Endometrial microvascular endothelial cells (primary cell): ENCODE results near the gene NMT1. TPM values are rescaled to one million over a fixed set of nuclear protein-coding genes. Genes with fewer than 3 reads are reported as not detected.

Source experiments
- in situ Hi-C: cut with HindIII; loops from 2 replicates; pipeline ENCODE4 v1.10.0; 2017; ENCODE audit warnings: low sequenced_read_pairs, low pct_unique_long_range_greater_than_20kb; ENCODE audit errors: inconsistent ontology term
- total RNA-seq: library from RNA; depleted of rRNA; stranded (reverse); fragments of >200 nt; gene quantifications from one replicate; pipeline ENCODE4 v1.2.3, GENCODE V29; 2015; ENCODE audit errors: inconsistent ontology term

NMT1 gene
- total RNA-seq, 1 donor from 2014 or later: 95.8 TPM

DNA sequence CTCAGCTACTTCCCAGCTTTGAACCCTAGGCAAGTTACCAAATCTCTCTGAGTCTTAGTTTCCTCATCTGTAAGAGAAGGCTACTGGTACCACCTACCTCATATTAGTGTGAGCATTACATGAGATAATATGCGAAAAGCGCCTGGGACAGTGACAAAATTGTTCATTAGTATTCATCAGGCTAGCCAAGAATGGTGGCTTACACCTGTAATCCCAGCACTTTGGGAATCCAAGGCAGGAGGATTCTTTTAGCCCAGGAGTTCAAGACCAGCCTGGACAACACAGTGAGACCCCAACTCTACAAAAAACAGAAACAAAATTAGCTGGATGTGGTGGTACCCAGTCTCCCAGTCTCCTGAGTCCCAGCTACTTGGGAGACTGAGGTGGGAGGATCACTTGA, 67.9 kb downstream of the NMT1 start:
- in situ Hi-C loops: no loop called here

DNA sequence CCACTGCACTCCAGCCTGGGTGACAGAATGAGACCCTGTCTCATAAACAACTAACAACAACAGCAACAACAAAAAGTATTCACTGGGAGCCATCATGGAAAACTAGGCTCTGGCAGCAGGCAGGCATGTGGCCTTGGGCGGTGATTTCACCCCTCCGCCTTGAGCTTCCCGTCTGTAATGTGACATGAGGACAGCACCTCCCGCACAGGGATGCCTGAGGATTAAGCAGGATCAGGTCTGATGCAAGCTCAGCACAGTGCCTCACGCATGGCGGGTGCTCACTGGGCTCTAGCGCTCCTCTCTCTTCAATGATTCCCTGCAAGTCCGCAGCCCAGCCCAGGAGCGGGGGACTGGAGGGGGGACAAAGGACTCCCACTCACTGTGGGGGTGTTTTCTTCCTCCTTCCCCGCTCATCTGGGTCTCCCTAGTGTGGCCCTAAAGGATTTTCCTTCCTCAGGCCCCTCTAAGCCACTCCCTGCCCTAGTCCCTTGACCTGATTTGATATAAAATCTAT, 68.4 kb downstream of the NMT1 start:
- in situ Hi-C loops: no loop called here

DNA sequence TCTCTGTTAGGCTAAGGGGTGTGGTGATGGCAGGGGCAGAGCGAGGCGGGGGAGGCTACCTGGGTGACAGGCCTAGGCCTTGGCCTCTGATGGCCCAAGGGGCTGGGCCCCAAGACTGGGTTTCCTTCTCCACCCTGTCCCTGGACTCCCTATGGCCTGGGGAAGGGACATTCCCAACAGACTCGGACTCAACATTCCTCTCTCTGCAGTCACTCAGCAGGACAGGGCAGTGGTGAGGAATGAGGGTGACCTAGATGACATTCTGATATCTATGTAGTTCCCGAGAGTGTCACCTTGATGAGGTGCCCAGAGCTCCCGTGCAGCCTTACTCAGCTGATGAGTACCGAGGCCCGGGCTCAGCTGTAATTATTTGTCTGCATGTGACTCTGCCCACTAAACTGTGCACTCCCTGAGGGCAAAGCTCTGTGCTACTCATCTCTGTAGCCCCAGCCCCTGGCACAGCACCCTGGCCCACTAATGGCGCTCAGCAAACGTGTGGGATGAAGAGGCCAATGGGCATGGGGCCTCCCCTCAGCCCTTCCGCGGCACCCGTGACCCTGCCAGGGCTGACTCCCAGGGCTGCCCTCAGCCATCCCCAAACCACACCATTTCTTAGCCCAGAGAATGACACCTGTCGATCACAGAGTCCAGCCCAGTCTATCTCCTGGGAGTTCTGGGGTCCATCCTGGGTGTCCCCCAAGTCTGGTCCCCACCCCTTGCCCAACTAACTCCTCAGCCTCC, 69.0 kb downstream of the NMT1 start:
- in situ Hi-C loops: no loop called here

DNA sequence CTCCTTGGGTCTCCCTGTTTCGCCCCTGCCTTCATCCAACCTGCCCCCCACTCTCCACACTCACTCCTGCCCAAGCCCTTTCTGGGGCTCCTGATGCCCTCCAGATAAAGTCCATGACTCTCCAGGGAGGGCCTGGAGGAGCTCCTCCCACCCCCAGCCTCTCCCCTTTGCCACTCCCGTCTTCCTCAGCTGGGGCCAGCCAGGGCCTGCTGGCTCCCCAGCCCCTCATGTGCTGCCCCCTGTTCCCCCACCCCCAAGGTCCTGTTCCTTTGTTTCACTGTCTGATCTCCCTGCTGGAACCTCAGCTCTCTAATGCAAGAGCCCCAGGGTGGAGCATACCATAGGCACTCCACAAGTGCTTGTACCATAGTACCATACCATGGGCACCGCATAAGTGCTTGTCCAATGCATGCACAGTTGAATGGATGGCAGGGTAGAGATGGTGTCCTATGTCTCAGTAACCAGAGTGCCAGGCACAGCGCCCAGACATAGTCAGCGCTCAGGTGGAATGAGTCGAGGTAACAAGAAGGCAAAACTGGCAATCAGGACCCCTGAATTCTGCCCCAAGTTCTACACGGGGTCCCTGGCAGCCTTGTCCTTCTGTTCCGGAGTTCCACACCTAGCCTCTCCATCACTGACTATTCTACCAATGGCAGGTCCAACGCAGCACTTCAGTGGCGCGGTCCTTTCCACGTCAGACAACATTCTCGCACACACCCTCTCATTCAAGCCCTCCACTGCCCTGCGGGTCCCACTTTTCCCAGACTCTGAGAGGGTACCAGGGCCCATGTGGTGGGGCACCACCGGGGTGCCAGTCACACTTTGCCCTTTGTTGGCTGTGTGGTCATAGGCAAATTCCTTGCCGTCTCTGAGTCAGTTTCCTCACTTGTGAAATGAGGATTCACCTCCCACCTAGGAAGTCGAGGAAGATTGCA, 69.8 kb downstream of the NMT1 start:
- in situ Hi-C loops: no loop called here

DNA sequence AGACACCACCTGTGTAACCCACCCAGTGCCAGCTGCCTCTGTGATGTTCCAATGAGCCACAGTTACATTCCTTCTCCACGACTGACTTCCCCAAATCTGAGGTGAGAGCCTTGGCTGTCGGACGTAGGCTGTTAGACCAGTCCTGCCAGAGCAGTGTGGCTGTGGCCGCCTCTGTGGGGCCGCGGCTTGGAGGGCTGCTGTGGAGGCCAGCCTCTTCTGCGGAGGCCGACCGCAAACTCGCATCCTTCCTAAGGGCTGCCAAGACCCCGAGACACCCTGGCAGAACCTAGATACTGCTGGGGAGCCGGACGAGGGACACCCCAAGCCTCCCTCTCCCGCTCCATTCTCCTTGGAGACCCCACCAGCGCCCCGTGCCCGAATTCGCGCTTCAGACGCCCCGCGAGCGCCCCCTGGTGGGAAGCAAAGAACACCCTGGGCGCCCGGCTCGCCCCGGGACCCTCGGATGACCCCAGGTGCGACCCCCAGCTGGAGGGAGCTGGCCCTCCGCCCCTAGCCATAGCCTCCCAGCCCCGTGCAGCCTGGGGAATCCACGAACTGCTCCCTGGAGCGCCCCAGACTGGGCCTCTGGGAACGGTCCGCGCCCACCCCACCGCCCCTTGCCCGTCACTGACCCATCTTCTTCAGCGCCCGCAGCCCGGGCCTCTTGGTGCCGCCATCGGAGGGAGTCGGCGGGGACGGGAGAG, 70.7 kb downstream of the NMT1 start:
- in situ Hi-C loops: no loop called here

DNA sequence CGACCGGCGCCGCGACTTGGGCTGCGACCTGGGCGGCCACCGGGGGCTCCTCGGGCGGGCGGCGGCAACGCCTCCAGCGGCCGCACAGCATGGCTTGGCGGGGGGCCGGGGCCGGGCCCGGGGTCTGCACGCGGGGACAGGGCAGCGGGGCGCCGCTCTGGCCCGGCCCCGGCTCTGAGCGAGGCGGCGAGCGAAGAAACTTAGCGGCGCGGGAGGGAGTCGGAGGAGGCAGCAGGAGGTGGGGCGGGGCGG, 71.1 kb downstream of the NMT1 start, which contains the start of gene PLCD3:
Gene PLCD3, minus strand, starts transcription at position 196 of the 252 bp plus-strand sequence. Its CDS starts 105 bp downstream, at position 91.
- in situ Hi-C loops: no loop called here

DNA sequence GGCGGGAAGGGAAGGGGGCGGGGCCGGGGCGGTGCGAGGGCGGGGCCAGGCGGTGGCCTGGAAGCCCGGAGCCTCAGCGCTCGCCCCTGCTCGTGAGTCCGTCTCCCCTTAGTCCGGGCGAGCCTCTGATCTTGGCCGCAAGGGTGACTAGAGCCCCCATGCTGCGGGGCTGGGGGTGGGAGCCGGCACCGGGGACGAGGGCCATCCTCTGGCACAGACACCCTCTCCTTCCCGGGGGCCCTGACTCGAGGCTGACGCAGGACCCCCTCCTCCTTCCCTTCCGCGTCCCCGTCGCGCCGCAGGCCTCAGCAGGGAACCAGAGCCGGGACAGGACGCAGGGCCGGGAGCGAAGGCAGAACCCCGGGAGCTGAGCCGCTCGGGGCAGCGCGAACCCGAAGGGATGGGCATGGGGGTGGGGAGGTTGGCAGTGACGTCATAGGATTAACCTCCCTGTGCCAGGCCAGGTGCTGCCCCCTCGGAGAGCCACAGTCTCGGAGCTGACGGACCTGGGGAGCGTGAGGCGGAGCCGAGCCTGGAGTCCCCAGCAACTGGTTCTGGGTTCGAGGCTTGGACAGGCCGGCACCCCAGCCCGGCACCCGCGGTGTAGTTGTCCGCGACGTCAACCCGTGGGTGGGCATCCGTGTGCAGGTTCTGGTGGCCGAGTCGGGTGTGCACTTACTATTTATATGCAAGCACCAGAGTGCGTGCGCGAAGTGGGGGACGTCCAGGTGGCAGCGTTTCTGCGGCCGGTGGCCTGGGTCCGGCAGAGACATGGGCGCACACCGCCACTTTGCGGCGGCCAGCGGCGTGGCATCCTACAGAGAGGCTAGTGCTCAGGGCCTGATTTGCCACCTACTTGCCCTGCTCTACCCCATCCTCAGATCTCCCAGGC, 71.7 kb downstream of the NMT1 start:
- in situ Hi-C loops: no loop called here

DNA sequence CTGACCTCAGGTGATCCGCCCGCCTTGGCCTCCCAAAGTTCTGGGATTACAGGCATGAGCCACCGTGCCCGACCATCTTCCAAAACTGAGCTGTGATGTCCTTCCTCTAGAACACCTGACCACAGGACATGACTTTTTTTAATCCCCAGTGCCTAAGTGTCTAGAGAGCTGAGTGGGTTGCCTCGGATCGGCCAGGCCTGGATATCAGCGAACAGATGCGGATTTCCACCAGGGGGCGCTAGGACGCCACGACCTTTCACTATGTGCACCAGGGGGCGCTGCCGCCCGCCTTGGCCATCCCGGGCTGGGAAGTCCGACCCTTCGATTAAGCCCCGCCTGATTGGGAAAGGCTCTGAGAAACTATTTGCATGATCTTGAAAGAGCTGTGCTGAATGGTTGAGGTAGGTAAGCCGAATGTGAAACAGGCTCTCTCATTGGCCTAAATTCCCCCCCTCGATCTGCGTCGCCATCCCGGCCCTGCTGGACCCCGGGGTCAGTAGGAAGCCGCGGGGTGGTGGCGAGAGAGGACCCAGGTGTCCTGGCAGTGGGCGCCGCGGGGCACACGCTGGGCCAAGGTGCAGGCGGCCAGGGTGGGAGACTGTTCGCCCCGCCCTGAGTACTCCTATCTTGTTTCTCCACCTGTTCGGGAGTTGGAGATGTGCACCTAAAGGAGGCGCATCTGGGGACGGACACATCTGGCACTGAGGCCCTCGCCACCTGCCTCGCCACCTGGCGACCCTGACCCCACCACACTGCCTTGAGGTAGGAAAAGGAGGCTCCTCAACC, 74.3 kb downstream of the NMT1 start, which contains the start of gene ACBD4:
Gene ACBD4, plus strand, starts transcription at position 496 of the 786 bp plus-strand sequence. CDS start 458 bp downstream, outside the sequence.
- in situ Hi-C loops: no loop called here

DNA sequence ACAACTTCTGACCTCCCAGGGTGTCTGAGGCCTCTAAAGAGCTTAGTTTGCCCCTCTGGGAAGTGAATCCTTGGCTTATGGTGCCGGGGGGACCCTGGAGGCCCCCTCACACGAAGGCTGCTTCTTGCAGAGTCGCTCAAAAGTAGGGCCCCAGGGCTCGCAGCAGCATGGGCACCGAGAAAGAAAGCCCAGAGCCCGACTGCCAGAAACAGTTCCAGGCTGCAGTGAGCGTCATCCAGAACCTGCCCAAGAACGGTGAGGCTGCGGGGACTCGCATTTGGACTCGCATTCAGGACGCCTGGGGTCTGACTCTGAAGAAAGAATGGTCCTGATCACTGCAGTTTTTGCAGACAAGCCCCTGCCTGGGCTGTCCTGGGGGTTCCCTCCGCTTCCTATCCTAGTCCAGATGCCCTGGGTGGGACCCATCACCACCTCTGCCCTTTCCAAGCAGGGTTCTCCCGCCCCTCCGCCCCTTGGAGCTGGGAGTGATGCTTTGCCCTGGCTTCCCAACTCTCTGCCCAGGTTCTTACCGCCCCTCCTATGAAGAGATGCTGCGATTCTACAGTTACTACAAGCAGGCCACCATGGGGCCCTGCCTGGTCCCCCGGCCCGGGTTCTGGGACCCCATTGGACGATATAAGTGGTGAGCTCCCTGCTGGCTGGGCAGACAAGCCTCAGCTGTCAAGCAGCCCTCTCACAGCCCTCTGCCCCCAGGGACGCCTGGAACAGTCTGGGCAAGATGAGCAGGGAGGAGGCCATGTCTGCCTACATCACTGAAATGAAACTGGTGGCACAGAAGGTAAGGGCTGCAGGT, 75.1 kb downstream of the NMT1 start:
- in situ Hi-C loops: no loop called here

DNA sequence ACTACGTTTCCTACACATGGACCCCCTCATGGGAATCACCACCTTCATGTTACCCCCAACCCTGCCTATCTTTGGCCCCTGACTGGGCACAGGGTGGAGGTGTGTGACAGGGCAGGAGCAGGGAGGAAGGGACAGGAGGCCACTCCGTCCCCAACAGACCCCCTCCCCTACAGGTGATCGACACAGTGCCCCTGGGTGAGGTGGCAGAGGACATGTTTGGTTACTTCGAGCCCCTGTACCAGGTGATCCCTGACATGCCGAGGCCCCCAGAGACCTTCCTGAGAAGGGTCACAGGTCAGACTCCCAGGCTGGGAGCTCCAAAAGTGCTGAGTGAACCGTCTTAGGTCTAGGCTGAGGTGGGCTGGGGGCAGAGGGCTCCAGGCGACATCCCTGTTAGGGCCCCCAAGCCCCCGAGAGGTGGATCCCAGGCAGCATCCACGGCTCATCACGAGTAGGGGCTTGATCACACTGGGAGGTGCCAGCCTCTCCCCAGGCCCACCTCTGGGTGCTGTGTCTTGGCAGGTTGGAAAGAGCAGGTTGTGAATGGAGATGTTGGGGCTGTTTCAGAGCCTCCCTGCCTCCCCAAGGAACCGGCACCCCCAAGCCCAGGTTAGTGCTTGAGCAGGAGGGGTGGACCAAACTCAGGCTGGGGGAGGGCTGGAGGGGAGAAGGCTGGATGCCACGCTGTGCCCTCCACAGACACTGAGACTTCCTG, 75.9 kb downstream of the NMT1 start:
- in situ Hi-C loops: no loop called here

DNA sequence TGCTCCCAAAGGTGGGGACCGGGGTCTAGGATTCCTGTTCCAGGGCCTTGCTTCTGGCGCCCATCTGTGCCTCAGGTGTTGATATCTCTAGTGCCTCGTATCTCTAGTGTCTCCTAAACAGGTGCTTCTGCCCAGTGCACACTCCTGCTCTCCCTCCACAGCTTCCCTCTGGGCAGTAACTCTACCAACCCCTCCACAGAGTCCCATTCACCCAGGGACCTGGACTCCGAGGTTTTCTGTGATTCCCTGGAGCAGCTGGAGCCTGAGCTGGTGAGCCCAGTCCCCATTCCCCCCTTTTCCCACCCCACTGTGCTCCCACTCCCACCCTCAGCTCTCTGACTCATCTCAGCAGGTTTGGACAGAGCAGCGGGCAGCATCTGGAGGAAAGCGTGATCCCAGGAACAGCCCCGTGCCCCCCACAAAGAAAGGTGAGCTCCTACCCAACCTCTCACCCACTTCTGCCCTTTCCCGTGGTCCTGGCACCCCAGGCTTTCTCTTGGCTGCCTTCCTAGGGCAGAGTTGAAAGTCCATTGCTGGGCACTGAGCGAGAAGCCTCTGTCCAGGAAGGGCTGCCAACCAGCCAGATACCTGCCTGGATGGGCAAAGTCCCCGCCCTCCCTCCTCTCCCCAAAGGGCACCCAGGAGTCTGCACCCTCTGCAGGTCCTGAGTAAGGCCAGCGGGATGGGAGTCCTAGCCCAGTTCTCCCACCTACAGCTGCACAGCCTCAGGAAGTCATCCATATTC, 76.6 kb downstream of the NMT1 start:
- in situ Hi-C loops: no loop called here

DNA sequence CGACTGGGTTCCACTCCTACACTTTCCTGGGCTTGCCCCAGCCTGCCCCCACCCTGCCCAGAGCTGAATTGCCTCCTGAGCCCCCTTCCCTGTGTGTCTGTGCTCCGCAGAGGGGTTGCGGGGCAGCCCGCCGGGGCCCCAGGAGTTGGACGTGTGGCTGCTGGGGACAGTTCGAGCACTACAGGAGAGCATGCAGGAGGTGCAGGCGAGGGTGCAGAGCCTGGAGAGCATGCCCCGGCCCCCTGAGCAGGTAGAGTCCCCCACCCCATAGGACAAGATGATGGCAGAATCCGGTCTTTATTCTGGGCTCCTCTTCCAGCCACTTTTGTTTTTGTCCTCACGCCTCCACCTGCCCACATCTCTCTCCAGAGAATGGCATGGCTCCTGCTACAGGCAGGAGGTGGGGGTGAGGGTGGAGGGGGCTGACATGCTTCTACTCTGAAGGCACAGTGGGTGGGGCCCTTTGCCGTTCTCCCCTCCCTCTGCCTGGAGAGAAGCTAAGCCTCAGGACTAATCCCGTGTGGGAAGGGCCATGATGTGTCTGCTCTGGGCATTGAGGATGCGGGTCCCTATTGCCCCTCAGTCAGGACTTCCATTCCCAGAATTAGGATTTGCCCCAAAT, 77.9 kb downstream of the NMT1 start:
- in situ Hi-C loops: no loop called here

DNA sequence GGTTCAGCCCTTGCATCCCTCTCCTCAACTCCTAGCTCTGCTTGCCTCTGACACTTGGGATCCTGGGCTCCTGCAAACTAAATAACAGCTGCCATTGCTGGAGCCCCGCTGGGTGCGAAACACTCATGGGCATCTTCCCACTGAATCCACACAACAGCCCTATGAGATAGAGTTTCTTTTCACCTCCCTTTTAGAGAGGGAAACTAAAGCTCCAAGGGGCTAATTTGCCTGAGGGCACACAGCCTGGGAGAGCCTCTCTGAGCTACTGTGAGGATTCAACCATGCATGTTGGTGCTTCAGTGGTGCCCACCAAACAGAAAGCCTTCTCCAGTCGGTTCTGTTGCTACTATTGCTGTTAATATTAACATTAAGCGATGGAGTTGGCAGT, 78.4 kb downstream of the NMT1 start:
- in situ Hi-C loops: no loop called here

DNA sequence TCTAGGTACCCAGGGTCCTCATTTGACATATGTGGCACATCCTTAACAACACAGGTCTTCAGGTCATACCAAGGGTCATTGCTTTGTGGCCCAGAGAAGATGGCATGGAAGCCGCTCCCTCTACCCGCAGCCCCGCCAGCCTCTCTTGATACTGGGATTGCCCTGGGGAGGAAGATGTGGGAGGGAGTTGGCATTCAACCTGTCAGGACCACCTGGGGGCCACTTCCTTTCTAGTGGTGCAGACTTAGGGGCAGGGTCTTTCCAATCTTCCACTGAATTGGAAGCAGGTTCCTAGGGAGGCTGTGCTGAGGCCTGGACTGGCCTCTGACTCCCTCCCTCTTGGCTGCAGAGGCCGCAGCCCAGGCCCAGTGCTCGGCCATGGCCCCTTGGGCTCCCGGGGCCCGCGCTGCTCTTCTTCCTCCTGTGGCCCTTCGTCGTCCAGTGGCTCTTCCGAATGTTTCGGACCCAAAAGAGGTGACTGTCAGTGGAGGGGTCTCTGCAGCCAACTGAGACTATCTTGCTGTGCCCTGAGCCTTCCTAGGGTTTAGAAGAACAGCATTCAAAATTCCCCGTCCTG, 82.1 kb downstream of the NMT1 start:
- in situ Hi-C loops: no loop called here

DNA sequence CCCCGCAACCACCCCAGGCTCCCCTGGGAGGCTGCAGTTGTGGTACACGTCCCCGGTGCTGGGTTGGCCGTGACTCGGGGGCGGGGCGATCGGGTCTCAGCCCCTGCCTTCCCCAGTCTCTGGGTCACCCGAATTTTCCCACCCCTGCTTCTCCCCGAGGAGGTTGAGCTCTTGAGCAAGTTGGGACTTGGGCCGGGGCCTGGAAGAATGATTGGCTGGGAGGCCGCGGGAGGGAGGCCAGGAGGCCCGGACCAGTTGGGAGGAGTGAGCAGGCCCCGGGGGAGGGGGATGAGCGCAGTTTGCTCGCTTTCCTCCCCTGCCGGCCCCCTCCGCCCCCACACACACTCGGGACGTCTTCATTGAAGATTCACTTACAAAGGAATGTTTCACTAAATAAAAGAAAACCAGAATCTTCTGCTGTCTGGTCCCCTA, 82.7 kb downstream of the NMT1 start:
- in situ Hi-C loops: no loop called here
